Ramos (cell line): ENCODE data around the gene WDHD1.
"Not testable (repeated sequence)": the region's sequence is repeated elsewhere in the genome, so short reads cannot be mapped to it uniquely, and the experiment has no call there.

Experiments
- in situ Hi-C: fragments of 300-500 bp; cut with MboI; formaldehyde crosslinking; loops from one replicate; pipeline ENCODE4 v1.14.3; 2022; ENCODE audit warnings: low sequenced_read_pairs; ENCODE audit not compliant: unreplicated experiment

Gene WDHD1

GRCh38 chr14:54918427-54918826 lies 108.5 kb downstream of the WDHD1 start:
- in situ Hi-C loops = no loop called here

GRCh38 chr14:54916101-54916500 lies 110.8 kb downstream of the WDHD1 start:
- in situ Hi-C loops = no loop called here

DNA sequence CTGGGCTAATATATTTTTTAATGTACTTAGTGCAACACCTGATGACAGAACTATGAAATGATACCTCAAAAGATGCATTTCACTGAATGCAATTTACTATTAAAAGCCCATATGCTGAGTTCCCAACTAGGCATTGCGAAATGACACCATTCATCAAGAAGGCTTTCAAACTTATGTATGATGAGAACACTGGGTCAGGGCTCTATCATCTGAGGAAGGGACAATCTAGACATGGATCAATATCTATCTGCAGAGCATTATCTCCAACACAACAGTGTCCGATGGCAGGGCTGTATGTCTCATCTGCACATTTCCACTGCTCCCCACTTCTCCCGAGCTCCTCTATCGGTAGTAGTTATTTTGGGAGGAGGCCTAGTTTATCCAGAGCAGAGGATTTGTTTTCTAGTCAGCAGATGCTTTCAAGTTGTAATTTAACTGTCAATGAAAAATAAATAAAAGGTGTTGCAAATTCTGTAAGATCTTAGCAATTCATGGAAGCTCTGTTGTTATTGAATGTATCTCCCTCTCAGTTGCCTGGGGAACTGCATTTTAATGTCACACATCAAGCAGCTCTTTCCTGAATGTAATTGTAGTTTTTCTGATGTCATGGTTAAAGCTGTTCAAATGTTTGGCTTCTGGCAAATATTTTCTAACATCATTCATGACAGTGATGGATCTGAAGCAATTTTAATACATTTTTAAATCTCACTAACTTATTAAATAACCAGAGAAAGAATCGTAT lies 116.9 kb downstream of the WDHD1 start:
- in situ Hi-C loops = no loop called here

- in situ Hi-C loops = not testable (repeated sequence)
These were observed 117.9 kb downstream of the WDHD1 start for GRCh38 chr14:54908973-54909372.

DNA sequence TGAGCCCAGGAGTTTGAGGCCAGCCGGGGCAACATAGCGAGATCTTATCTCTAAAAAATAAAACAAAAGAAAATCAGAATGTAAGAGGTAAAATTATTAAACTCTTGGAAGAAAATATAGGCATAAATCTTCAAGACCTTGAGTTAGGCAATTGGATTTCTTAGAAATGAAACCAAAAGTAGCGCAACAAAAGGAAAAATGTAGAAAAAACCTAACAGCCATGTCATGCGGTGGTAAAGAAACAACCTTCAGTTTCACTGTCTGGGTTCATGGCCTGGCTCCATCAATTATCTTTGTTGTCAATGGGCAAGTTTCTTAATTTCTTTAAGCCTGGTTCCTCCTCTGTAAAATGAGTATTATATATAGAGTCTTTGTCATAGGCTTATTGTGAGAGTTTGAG lies 118.7 kb downstream of the WDHD1 start:
- in situ Hi-C loops = no loop called here

DNA sequence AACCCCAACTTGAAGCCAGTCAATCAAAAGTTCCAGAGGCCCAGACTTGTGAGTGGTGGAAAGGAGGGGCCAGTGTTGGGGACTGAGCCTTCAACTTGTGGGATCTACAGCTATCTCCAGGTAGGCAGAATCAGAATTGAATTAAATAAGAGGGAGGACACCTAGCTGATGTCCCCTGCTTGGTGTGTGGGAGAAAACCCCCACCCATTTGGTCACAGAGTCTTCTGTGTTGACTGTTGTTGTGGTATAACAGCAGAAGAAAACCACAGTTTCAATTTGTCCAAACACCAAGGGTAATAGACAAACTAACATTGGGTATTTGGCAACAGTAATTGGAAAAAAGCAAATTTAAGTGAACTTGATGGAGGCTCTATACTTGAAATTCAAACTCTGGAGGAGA lies 120.8 kb downstream of the WDHD1 start:
- in situ Hi-C loops = no loop called here

- in situ Hi-C loops = no loop called here
These were observed 124.1 kb downstream of the WDHD1 start, which contains the start of gene GCH1 for GRCh38 chr14:54902521-54903420. GCH1 (minus strand) TSS chr14:54902826; CDS start chr14:54902663, 163 bp downstream.

DNA sequence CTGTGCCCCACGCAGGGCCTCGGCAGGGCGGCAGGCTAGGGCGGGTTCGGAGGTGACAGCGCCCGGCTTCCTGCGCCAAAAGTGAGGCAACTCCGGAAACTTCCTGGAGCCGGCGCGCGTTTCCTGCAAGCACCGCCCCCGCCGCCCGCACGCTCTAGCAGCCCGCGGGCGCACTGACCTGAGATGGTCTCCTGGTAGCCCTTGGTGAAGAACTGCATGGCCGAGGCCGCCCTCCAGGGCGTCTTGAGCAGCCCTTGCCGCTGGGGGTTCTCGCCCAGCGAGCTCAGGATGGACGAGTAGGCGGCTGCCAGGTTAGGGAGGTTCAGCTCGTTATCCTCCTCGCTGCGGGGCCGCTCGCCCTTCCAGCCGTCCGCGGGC lies 124.8 kb downstream of the WDHD1 start:
- in situ Hi-C loops = no loop called here

DNA sequence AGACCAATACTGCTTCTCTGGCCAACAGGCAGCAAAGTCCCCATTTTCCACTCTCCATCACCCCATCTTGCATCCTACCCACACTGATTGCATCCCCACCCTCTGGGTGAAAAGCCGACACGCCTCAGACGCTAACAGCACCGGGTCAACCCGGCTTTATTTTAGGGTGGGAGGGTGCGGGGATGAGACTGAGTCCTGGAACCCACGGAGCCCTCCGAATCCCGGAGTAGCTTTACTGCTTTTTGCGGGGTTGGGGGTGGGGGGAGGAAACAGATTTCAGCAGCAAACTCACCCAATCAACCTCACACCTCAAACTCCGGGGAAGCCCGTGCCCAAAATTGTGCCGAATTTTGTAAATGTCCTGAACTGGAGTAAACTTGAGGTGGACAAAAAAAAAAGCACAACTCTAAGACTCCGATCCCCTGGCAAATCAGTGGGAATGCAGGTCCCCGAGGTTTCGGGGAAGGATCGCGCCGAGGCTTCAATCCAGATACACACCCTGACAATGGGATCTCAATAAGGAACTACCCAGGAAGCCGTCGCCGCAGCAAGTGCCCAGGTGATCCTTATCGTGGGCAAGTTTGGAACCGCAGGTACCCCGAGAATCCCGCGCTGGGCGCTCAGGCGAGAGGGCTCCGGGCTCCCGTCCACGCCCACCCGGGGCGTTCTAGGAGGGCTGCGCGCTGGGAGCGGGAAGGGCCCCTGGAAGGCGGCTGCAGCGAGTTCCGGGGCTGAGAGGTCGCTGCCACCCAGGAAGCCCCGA lies 125.3 kb downstream of the WDHD1 start:
- in situ Hi-C loops = no loop called here

DNA sequence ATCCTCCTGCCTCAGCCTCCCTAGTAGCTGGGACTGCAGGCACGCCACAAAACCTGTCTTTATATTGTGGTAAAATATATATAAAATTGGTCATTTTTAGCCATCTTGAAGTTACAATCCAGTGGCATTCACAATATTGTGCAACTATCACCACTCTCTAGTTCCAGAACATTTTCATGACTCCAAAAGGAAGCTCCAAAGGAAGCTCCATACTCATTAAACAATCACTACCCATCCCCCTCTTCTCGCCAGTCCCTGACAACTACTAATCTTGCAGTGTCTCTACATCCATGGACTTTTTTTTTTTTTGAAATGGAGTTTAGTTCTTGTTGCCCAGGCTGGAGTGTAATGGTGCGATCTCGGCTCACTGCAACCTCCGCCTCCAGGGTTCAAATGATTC lies 127.3 kb downstream of the WDHD1 start:
- in situ Hi-C loops = no loop called here

GRCh38 chr14:54897809-54898555 lies 128.9 kb downstream of the WDHD1 start:
- in situ Hi-C loops = not testable (repeated sequence)

- in situ Hi-C loops = no loop called here
These were observed 131.2 kb downstream of the WDHD1 start for GRCh38 chr14:54895683-54896082.

- in situ Hi-C loops = no loop called here
These were observed 131.9 kb downstream of the WDHD1 start for GRCh38 chr14:54894995-54895394.

DNA sequence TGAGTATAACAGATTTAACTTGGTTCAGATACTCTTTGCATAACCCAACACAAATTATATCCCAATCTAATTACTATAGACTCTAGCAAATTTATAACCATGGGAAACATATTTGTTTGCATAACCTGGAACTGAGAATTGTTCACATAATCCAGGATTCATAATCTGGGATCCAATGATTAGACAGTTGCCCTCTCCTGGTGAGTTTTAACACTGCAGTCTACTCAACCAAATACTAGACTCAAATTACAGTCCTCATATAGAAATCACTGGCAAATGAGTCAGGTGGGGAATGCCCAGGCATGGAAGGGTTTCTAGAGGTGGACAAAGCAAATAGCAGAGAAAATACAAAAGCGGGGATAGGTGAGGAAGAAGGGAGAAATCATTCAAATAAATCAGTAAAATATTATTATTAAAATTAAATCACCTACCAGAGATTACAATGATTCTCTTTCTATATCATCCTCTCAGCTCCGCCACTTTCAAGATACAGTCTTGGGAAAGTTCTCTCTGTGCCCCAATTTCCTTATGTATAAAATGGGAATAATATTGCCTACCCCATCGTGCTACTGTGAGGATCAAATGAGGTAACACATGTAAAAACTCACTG lies 133.6 kb downstream of the WDHD1 start:
- in situ Hi-C loops = no loop called here

DNA sequence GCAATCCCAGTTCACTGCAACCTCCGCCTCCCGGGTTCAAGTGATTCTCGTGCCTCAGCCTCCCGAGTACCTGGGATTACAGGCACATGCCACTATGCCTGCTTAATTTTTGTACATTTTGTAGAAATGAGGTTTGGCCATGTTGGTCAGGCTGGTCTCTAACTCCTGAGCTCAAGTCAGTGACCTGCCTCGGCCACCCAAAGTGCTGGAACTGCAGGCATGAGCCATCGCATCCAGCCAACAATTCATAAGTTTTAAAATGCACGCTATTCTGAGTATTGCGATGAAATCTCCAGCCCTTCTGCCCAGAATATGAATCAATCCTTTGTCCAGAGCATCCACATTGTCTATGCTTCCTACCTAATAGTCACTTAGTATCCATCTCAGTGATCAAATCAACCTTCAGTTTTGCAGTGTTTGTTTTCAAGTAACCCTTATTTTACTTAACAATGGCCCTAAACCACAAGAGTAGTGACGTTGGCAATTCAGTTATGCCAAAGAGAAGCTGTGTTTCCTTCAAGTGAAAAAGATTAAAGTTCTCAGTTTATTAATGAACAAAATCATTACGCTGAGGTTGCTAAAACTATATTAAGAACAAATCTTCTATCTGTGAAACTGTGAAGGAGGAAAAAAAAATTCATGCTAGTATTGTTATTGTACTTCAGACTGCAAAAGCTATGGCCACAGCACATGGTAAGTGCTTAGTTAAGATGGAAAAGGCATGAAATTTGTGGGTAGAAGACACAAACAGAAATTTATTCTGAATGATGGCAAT lies 135.2 kb downstream of the WDHD1 start:
- in situ Hi-C loops = no loop called here

DNA sequence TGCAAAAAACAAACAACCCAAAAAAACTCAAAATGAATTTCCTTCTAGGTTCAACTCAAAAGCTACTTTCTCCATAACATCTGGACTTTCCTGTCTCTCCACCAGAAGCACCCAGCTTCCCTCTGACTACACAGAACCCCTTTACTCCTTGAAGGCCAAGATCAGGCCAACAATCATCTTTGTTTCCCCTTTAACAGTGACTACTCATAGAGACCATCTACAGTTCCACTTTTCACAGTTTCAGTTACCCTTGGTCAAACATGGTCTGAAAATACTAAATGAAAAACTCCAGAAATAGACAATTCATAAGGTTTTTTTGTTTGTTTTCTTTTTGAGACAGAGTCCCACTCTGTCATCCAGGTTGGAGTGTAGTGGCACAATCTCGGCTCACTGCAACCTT lies 136.1 kb downstream of the WDHD1 start:
- in situ Hi-C loops = no loop called here

DNA sequence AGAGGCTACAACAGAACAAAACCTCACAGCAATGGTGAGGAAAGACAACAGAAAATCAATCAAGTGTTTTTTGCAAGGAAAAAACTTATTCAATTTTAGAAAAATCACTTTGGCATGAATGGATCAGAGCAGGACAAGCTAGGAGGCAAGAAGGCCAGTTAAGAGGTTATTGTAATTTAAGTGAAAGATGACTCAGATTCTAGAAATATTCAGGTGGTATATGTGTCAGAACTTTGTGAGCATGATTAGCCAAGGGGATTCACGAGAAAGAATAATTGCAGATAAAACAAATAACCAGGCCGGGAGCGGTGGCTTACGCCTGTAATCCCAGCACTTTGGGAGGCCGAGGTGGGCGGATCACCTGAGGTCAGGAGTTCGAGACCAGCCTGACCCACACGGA lies 137.0 kb downstream of the WDHD1 start:
- in situ Hi-C loops = no loop called here
